ENCODE results near the gene SMAD6.

GRCh38 chr15:66722757-66723540 lies 20.9 kb downstream of the SMAD6 start:
- TF ChIP-seq EP300 (IDR thresholded peaks at IDR 0.05; ENCODE audit: low read length) (no peak), EZH2 (IDR thresholded peaks at IDR 0.05; ENCODE audit: borderline replicate concordance, low read depth, low read length) (no peak), FOXJ3 (CRISPR knock-in tag; IDR thresholded peaks at IDR 0.05) (no peak)
- TF ChIP-seq, protein P1, sequence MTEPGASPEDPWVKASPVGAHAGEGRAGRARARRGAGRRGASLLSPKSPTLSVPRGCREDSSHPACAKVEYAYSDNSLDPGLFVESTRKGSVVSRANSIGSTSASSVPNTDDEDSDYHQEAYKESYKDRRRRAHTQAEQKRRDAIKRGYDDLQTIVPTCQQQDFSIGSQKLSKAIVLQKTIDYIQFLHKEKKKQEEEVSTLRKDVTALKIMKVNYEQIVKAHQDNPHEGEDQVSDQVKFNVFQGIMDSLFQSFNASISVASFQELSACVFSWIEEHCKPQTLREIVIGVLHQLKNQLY (CRISPR knock-in tag; conservative IDR thresholded peaks at IDR 0.05) = no peak

Data from K562 (cell line).